SK-N-SH (cell line): ENCODE results near the gene CLCNKB. TPM values are rescaled to one million over a fixed set of nuclear protein-coding genes. Genes with fewer than 3 reads are reported as not detected.
"Not testable (repeated sequence)": the region's sequence is repeated elsewhere in the genome, so short reads cannot be mapped to it uniquely, and the experiment has no call there.

Experiments used
- CTCF ChIA-PET: fragments of 300-600, 350-600 bp; formaldehyde crosslinking; extraction: SDS; loops from one replicate; lab custom pipeline; 2021; lab: Yijun Ruan, JAX
- POLR2A ChIA-PET: fragments of 350-600 bp; sonication (Branson Sonifier 250); formaldehyde crosslinking; extraction: SDS; loops from one replicate; lab custom pipeline; 2020; ENCODE audit warnings: antibody characterized with exemption, inconsistent platforms; lab: Yijun Ruan, JAX
- DNase-seq: peaks from one replicate; pipeline ENCODE4 v3.0.0; 2012
- H2AFZ ChIP-seq: fragments of 200-600 bp; sonication (generic); 2 replicates; pipeline ENCODE4 v1.8.1; 2016; ENCODE audit warnings: antibody characterized with exemption, mild to moderate bottlenecking, low read depth
- H3F3A ChIP-seq: fragments of 200-600 bp; sonication (generic); replicated peaks from 2 replicates; pipeline ENCODE3; 2016; ENCODE audit warnings: antibody characterized with exemption, mild to moderate bottlenecking; ENCODE audit not compliant: insufficient read depth
- H3K27ac ChIP-seq, 2 experiments: fragments of 200-500 bp in 1 of 2; fragments of 200-600 bp in 1 of 2; sonication (Bioruptor generic) in 1 of 2; sonication (generic), shearing (Covaris generic) in 1 of 2; 2 replicates each; pipeline versions ENCODE4 v1.5.1 to v1.6.1; 2014 to 2016; ENCODE audit warnings: low read depth in 2 of 2, inconsistent platforms in 1 of 2, low read length in 1 of 2, mild to moderate bottlenecking in 1 of 2, mixed read lengths in 1 of 2
- H3K27me3 ChIP-seq: fragments of 200-600 bp; sonication (generic), shearing (Covaris generic); 2 replicates; pipeline ENCODE4 v1.6.1; 2016; ENCODE audit warnings: mixed run types; ENCODE audit not compliant: insufficient read depth
- H3K36me3 ChIP-seq, 2 experiments: fragments of 200-500 bp in 1 of 2; fragments of 200-600 bp in 1 of 2; sonication (Bioruptor generic) in 1 of 2; sonication (generic) in 1 of 2; replicated peaks in 1 of 2; 2 replicates each; pipeline versions ENCODE3 to v1.5.1; 2014 to 2016; ENCODE audit warnings: low read length in 1 of 2, mild to moderate bottlenecking in 1 of 2; ENCODE audit not compliant: insufficient read depth in 2 of 2, control insufficient read depth in 1 of 2
- H3K4me1 ChIP-seq, 2 experiments: fragments of 200-500 bp in 1 of 2; fragments of 200-600 bp in 1 of 2; sonication (Bioruptor generic) in 1 of 2; sonication (generic), shearing (Covaris generic) in 1 of 2; 2 replicates each; pipeline versions ENCODE4 v1.5.1 to v1.6.1; 2014 to 2016; ENCODE audit warnings: low read depth in 1 of 2, low read length in 1 of 2, mixed run types in 1 of 2; ENCODE audit not compliant: insufficient read depth in 2 of 2, control insufficient read depth in 1 of 2
- H3K4me2 ChIP-seq: fragments of 200-600 bp; sonication (generic), shearing (Covaris generic); 2 replicates; pipeline ENCODE4 v1.6.1; 2017; ENCODE audit warnings: mixed run types
- H3K4me3 ChIP-seq, 2 experiments: fragments of 200-500 bp in 1 of 2; fragments of 200-600 bp in 1 of 2; sonication (Bioruptor generic) in 1 of 2; sonication (generic), shearing (Covaris generic) in 1 of 2; 2 replicates each; pipeline versions ENCODE4 v1.5.1 to v1.8.1; 2014 to 2016; ENCODE audit warnings: low read depth in 2 of 2, inconsistent platforms in 1 of 2, low read length in 1 of 2, mild to moderate bottlenecking in 1 of 2, mixed read lengths in 1 of 2, moderate library complexity in 1 of 2
- H3K79me2 ChIP-seq: fragments of 200-600 bp; sonication (generic); 2 replicates; pipeline ENCODE4 v1.8.1; 2017; ENCODE audit warnings: mild to moderate bottlenecking; ENCODE audit not compliant: insufficient read depth
- H3K9ac ChIP-seq: fragments of 200-600 bp; sonication (generic); 2 replicates; pipeline ENCODE4 v1.6.1; 2017; ENCODE audit warnings: mixed run types
- H3K9me2 ChIP-seq: fragments of 200-600 bp; sonication (generic); 2 replicates; pipeline ENCODE4 v1.6.1; 2017; ENCODE audit warnings: mixed run types
- H3K9me3 ChIP-seq: fragments of 200-600 bp; sonication (generic); 2 replicates; pipeline ENCODE4 v1.6.1; 2017; ENCODE audit warnings: mixed run types, mild to moderate bottlenecking, moderate library complexity
- H4K20me1 ChIP-seq: fragments of 200-600 bp; sonication (generic); 2 replicates; pipeline ENCODE4 v1.6.1; 2017; ENCODE audit warnings: mild to moderate bottlenecking, mixed run types; ENCODE audit not compliant: insufficient read depth
- ELF1 ChIP-seq: IDR thresholded peaks from 2 replicates; pipeline ENCODE4 v1.4.0; 2012
- FOXJ3 ChIP-seq: sonication (generic); formaldehyde crosslinking; IDR thresholded peaks from 2 replicates; pipeline ENCODE4 v1.5.1; 2020; ENCODE audit warnings: mild to moderate bottlenecking, missing genetic modification reagents
- NFIC ChIP-seq: IDR thresholded peaks from 2 replicates; pipeline ENCODE4 v1.4.0; 2012; ENCODE audit warnings: borderline replicate concordance
- NRF1 ChIP-seq: IDR thresholded peaks from 2 replicates; pipeline ENCODE4 v1.6.1; 2012; ENCODE audit warnings: low read depth, mild to moderate bottlenecking, low read length
- POLR2AphosphoS5 ChIP-seq: IDR thresholded peaks from 2 replicates; pipeline ENCODE4 v1.6.1; 2012; ENCODE audit warnings: low read depth, low read length
- SIN3A ChIP-seq: IDR thresholded peaks from 2 replicates; pipeline ENCODE4 v1.6.1; 2012; ENCODE audit warnings: low read depth, mild to moderate bottlenecking, low read length, moderate library complexity, borderline replicate concordance
- TAF1 ChIP-seq: IDR thresholded peaks from 2 replicates; pipeline ENCODE4 v1.6.1; 2012; ENCODE audit warnings: low read depth, mild to moderate bottlenecking, low read length, moderate library complexity, borderline replicate concordance
- TCF12 ChIP-seq: IDR thresholded peaks from 2 replicates; pipeline ENCODE4 v1.4.0; 2012
- TEAD4 ChIP-seq: IDR thresholded peaks from 2 replicates; pipeline ENCODE4 v1.4.0; 2012; ENCODE audit warnings: mild to moderate bottlenecking, borderline replicate concordance; ENCODE audit not compliant: insufficient read depth
- YY1 ChIP-seq: IDR thresholded peaks from 2 replicates; pipeline ENCODE4 v1.4.0; 2012; ENCODE audit warnings: low read depth, mild to moderate bottlenecking
- WGBS: methylation state at CpG from one replicate; pipeline ENCODE4 v1.1.6; 2017; ENCODE audit warnings: low lambda C conversion rate; 5-methylcytosine and 5-hydroxymethylcytosine counted together
- polyA plus RNA-seq, 3 experiments: library from polyadenylated mRNA; depleted of rRNA; stranded (reverse); fragments of >200 nt; gene quantifications; 2 replicates each; pipeline ENCODE4 v1.2.3, GENCODE V29; 2012
- TF ChIP-seq, protein P1 (sequence below): fragments of 150-350 bp; IDR thresholded peaks from 2 replicates; pipeline ENCODE4 v1.6.1; 2016; ENCODE audit warnings: mild to moderate bottlenecking, low read depth, low read length
- TF ChIP-seq, protein P2 (sequence below): IDR thresholded peaks from 2 replicates; pipeline ENCODE4 v1.4.0; 2012; ENCODE audit warnings: low read depth
- TF ChIP-seq, protein P3 (sequence below): IDR thresholded peaks from 2 replicates; pipeline ENCODE4 v1.4.0; 2012; ENCODE audit warnings: low read depth, borderline replicate concordance
- TF ChIP-seq, protein P4 (sequence below): fragments of 150-350 bp; IDR thresholded peaks from 2 replicates; pipeline ENCODE4 v1.6.1; 2017; ENCODE audit warnings: antibody characterized with exemption, low read length, low read depth, borderline replicate concordance

CLCNKB gene
- polyA plus RNA-seq, 1 of the 3 experiments (the other 2 are of a cell fraction): 0.41 TPM

DNA sequence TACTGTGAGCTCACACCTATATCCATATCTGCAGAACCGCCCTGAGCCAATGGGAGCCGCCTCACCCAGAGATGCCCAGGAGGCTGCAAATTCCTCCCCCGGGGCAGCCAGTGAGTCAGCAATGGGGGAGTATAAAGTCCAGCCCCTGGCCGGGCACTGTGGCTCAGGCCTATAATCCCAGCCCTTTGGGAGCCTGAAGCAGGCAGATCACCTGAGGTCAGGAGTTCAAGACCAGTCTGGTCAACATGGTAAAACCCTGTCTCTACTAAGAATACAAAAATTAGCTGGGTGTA is 5.0 kb upstream of the CLCNKB start:
- no peaks in the 10 kb centered on the region; a peak in 1 of 4 replicates for H3K4me1 ChIP-seq
- no peak for DNase-seq
- H3F3A ChIP-seq: no peaks in the 10 kb centered on the region
- H3K36me3 ChIP-seq: no peaks in the 10 kb centered on the region
- H3K9me2 ChIP-seq: no peaks in the 10 kb centered on the region
- no peak overlapping the region for H3K4me3 ChIP-seq
- H3K79me2 ChIP-seq: no peaks in the 10 kb centered on the region
- no peaks in the 10 kb centered on the region for H3K9me3 ChIP-seq
- TF ChIP-seq FOXJ3 (CRISPR knock-in tag): no peak
- TF ChIP-seq TCF12: no peak
- TF ChIP-seq POLR2AphosphoS5: no peak
- no peak for TF ChIP-seq NRF1
- TF ChIP-seq, protein P1, sequence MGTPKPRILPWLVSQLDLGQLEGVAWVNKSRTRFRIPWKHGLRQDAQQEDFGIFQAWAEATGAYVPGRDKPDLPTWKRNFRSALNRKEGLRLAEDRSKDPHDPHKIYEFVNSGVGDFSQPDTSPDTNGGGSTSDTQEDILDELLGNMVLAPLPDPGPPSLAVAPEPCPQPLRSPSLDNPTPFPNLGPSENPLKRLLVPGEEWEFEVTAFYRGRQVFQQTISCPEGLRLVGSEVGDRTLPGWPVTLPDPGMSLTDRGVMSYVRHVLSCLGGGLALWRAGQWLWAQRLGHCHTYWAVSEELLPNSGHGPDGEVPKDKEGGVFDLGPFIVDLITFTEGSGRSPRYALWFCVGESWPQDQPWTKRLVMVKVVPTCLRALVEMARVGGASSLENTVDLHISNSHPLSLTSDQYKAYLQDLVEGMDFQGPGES: no peak
- TF ChIP-seq SIN3A: no peak
- no peak for TF ChIP-seq TAF1
- TF ChIP-seq ELF1: no peak
- TF ChIP-seq, protein P2, sequence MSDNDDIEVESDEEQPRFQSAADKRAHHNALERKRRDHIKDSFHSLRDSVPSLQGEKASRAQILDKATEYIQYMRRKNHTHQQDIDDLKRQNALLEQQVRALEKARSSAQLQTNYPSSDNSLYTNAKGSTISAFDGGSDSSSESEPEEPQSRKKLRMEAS: no peak
- TF ChIP-seq TEAD4: no peak
- TF ChIP-seq, protein P3, sequence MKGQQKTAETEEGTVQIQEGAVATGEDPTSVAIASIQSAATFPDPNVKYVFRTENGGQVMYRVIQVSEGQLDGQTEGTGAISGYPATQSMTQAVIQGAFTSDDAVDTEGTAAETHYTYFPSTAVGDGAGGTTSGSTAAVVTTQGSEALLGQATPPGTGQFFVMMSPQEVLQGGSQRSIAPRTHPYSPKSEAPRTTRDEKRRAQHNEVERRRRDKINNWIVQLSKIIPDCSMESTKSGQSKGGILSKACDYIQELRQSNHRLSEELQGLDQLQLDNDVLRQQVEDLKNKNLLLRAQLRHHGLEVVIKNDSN: no peak
- TF ChIP-seq, protein P4, sequence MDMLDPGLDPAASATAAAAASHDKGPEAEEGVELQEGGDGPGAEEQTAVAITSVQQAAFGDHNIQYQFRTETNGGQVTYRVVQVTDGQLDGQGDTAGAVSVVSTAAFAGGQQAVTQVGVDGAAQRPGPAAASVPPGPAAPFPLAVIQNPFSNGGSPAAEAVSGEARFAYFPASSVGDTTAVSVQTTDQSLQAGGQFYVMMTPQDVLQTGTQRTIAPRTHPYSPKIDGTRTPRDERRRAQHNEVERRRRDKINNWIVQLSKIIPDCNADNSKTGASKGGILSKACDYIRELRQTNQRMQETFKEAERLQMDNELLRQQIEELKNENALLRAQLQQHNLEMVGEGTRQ: no peak
- no peak for TF ChIP-seq NFIC
- no peak for TF ChIP-seq YY1
- WGBS: no CpG with 5 or more reads among the region's 4 CpGs
- H3K27me3 ChIP-seq: no peaks in the 10 kb centered on the region
- CTCF ChIA-PET: no interaction called here
- no peak overlapping the region for H3K9ac ChIP-seq
- H3K4me2 ChIP-seq: no peak overlapping the region
- no peak overlapping the region for H3K27ac ChIP-seq
- H2AFZ ChIP-seq: no peak overlapping the region
- POLR2A ChIA-PET: no interaction called here
- H4K20me1 ChIP-seq: no peaks in the 10 kb centered on the region

DNA sequence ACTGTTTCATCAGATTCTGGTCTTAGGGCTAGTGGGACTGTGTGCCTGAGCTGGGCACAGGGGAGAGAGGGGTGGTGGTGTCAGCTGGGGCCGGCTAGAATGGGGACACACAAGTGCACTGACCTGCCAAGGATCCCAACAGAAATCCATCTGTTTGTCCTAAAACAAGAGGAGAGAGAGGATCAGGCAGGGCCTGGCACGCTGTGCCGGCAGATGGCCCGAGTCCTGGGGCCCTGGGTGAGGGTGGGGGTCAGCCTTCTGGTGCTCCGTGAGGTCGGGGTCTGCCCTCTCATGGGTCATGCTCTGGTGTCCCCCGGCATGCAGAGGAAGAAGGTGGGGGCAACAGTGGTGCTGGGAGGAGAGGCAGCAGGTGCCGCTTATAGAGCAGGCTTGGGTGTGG is 3.7 kb upstream of the CLCNKB start:
- POLR2A ChIA-PET: not testable (repeated sequence)

More for the DNA sequence above, 3.7 kb upstream of the CLCNKB start:
- not testable (repeated sequence) for H3K27me3 ChIP-seq, H3K9me2 ChIP-seq, H3F3A ChIP-seq, DNase-seq, H2AFZ ChIP-seq, H3K4me2 ChIP-seq, H3K9me3 ChIP-seq, H3K4me3 ChIP-seq, H3K27ac ChIP-seq, H3K4me1 ChIP-seq, H3K9ac ChIP-seq, H4K20me1 ChIP-seq, H3K36me3 ChIP-seq, H3K79me2 ChIP-seq
- WGBS: 64% methylated on average over 5 of the region's 8 CpGs
- CTCF ChIA-PET: interaction anchor here (1.7 kb wide), 1 partner anchor 42 kb away, joined by 3 read pairs; no protein-coding TSS in a partner anchor
